Mesodermal cell (in vitro differentiated cells): Measurements from ENCODE around the gene TSPAN7.

Experiments used
- H3K27ac ChIP-seq: 2 replicates; pipeline ENCODE4 v1.7.0; 2013; ENCODE audit warnings: mild to moderate bottlenecking, low read depth, low read length, moderate library complexity; ENCODE audit not compliant: severe bottlenecking
- H3K36me3 ChIP-seq: 2 replicates; pipeline ENCODE4 v1.7.1; 2013; ENCODE audit warnings: mild to moderate bottlenecking, low read length, moderate library complexity; ENCODE audit not compliant: control insufficient read depth, insufficient read depth
- H3K4me1 ChIP-seq: one replicate; pipeline ENCODE4 v1.7.1; 2013; ENCODE audit warnings: mild to moderate bottlenecking, low read length; ENCODE audit not compliant: insufficient read depth, control insufficient read depth, poor library complexity, severe bottlenecking
- H3K4me3 ChIP-seq: 2 replicates; pipeline ENCODE4 v1.7.0; 2013; ENCODE audit warnings: low read length, control low read depth, mild to moderate bottlenecking; ENCODE audit not compliant: insufficient read depth, poor library complexity, severe bottlenecking; ENCODE audit errors: extremely low read depth
- H3K9me3 ChIP-seq: 2 replicates; pipeline ENCODE4 v1.7.1; 2013; ENCODE audit warnings: mild to moderate bottlenecking, low read length, moderate library complexity; ENCODE audit not compliant: control insufficient read depth
- WGBS, 2 experiments: methylation state at CpG; one replicate each; pipeline ENCODE4 v1.1.5; 2013; ENCODE audit warnings: missing lambda C conversion rate in 2 of 2; ENCODE audit not compliant: insufficient coverage in 2 of 2; 5-methylcytosine and 5-hydroxymethylcytosine counted together

The TSPAN7 gene

DNA sequence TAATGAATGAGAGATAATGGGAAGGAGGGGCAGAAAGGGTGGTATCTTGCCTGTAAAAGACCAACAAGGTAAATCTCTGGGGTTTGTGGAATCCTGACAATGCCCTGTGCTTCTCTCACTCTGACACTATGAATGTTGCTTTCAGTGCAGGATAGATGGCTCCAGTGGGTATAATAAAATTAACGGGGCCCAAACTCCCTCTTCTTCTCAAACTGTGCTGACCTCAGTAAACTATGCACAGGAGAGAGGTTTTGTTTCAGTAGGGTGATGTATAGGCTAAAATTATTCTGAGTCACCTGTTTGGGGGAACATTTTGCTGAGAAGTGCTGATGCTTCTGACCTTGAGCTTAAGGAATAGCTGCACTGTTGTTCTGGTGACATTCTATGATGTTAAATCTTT is 82.6 kb downstream of the TSPAN7 start:
- H3K4me1 ChIP-seq: no peaks in the 10 kb centered on the region
- no peaks in the 10 kb centered on the region for H3K9me3 ChIP-seq
- H3K27ac ChIP-seq: no peak overlapping the region
- no peak overlapping the region for H3K4me3 ChIP-seq
- H3K36me3 ChIP-seq: no peaks in the 10 kb centered on the region
- no CpG with 5 or more reads among the region's 1 CpG for WGBS, 2 experiments

GRCh38 chrX:38646129-38646528 is 84.8 kb downstream of the TSPAN7 start:
- H3K36me3 ChIP-seq: no peaks in the 10 kb centered on the region
- no peak overlapping the region for H3K4me3 ChIP-seq
- no peaks in the 10 kb centered on the region for H3K9me3 ChIP-seq
- H3K4me1 ChIP-seq: no peaks in the 10 kb centered on the region
- no peak overlapping the region for H3K27ac ChIP-seq
- WGBS, 2 experiments: 80 to 100% methylated on average over 1 of the region's 2 CpGs

DNA sequence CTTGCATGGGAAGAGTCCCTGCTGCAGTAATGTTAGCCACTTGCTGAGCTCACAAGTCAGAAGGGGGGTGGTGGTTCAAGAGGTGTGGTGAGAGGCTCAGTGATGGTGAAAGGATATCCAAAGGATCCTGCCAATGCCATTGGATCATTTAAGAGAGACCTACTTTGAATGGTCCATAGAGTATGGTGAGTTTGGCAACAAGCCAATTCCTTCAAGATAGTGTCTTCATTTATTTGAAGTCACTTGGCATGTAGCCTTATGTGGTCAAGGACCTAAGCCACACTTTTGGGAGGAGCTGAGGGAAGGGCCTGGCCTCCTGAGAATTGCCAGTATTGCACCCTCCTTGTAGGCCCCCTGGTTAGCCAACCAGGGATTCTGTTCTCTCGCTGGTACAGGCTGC is 87.9 kb downstream of the TSPAN7 start:
- no peaks in the 10 kb centered on the region for H3K36me3 ChIP-seq
- 100% methylated on average over 1 of the region's 1 CpG; no CpG with 5 or more reads in 1 of the 2 experiments for WGBS, 2 experiments
- no peak overlapping the region for H3K4me3 ChIP-seq
- H3K4me1 ChIP-seq: no peaks in the 10 kb centered on the region
- H3K27ac ChIP-seq: no peak overlapping the region
- H3K9me3 ChIP-seq: no peaks in the 10 kb centered on the region

GRCh38 chrX:38649674-38650647 is 88.6 kb downstream of the TSPAN7 start:
- Histone ChIP-seq H3K4me3 (no peak overlapping the region), H3K9me3 (no peaks in the 10 kb centered on the region), H3K4me1 (no peaks in the 10 kb centered on the region), H3K27ac (no peak overlapping the region), H3K36me3 (no peaks in the 10 kb centered on the region)
- no CpG with 5 or more reads among the region's 6 CpGs for WGBS, 2 experiments

- Histone ChIP-seq H3K9me3 (no peaks in the 10 kb centered on the region), H3K36me3 (no peaks in the 10 kb centered on the region), H3K27ac (no peak overlapping the region), H3K4me3 (no peak overlapping the region), H3K4me1 (no peaks in the 10 kb centered on the region)
- 100% methylated on average over 1 of the region's 2 CpGs; no CpG with 5 or more reads in 1 of the 2 experiments for WGBS, 2 experiments
These were observed 90.6 kb downstream of the TSPAN7 start for GRCh38 chrX:38651625-38652601.

GRCh38 chrX:38652934-38653442 is 91.6 kb downstream of the TSPAN7 start:
- no peak overlapping the region for H3K4me3 ChIP-seq
- H3K9me3 ChIP-seq: no peaks in the 10 kb centered on the region
- H3K4me1 ChIP-seq: no peaks in the 10 kb centered on the region
- H3K27ac ChIP-seq: no peak overlapping the region
- WGBS, 2 experiments: 82 to 95% methylated on average over 4 to 5 of the region's 13 CpGs
- no peaks in the 10 kb centered on the region for H3K36me3 ChIP-seq

GRCh38 chrX:38654302-38654701 is 93.0 kb downstream of the TSPAN7 start:
- H3K9me3 ChIP-seq: no peaks in the 10 kb centered on the region
- H3K4me3 ChIP-seq: no peak overlapping the region
- no peak overlapping the region for H3K27ac ChIP-seq
- H3K4me1 ChIP-seq: no peaks in the 10 kb centered on the region
- no CpG with 5 or more reads among the region's 1 CpG for WGBS, 2 experiments
- H3K36me3 ChIP-seq: no peaks in the 10 kb centered on the region

DNA sequence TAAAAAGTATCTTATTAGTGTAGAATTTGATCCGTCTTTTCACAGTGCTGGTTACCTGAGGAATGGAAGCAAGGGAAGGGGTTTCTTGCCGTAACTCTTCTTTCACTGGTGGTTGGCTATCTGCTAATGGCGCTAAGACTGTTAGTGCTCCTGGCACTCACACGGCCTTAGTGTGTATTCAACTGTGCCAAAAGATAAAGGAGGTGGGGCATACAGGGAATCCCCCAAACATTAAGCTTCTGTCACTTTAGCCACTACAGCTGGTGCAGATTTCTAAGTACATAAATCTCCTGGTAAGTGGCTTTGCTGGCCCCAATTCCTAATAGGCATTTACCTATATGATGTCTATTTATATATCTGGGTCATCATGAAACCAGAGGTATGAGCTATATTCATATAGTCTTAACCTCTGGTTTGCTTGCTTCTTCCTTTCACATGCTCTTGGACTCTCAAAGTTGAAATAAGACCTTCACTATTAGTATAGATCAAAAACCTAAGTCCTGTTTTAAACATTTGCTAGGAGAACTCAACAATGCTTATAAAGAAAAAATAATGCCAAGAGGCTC is 95.1 kb downstream of the TSPAN7 start:
- Histone ChIP-seq H3K9me3 (no peaks in the 10 kb centered on the region), H3K4me1 (no peaks in the 10 kb centered on the region)
- WGBS, 2 experiments: 89 to 100% methylated on average over 2 to 3 of the region's 4 CpGs

DNA sequence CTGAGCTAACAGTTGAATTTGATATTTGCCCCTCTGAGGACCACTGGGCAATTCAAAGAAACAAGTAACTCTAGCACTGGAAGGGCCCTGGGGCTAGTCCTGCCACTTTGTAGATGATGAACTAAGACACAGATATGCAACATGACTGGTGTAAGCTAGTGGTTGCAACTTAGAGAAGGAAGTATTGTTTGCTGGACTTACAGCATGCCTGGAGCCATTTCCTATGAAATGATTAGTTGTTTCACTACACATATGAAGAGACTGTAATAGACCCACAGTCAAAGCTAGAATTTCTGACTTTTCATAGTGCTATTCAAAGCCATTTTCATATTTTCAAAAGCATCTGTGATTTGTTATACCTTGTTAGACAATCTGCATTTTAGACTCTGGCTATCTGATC is 96.2 kb downstream of the TSPAN7 start:
- no peak overlapping the region for H3K27ac ChIP-seq
- no peaks in the 10 kb centered on the region for H3K9me3 ChIP-seq
- no peaks in the 10 kb centered on the region for H3K4me1 ChIP-seq
- H3K4me3 ChIP-seq: no peak overlapping the region
- H3K36me3 ChIP-seq: no peaks in the 10 kb centered on the region

More for the DNA sequence above, 95.1 kb downstream of the TSPAN7 start:
- no peaks in the 10 kb centered on the region for H3K36me3 ChIP-seq
- no peak overlapping the region for H3K4me3 ChIP-seq
- H3K27ac ChIP-seq: no peak overlapping the region

DNA sequence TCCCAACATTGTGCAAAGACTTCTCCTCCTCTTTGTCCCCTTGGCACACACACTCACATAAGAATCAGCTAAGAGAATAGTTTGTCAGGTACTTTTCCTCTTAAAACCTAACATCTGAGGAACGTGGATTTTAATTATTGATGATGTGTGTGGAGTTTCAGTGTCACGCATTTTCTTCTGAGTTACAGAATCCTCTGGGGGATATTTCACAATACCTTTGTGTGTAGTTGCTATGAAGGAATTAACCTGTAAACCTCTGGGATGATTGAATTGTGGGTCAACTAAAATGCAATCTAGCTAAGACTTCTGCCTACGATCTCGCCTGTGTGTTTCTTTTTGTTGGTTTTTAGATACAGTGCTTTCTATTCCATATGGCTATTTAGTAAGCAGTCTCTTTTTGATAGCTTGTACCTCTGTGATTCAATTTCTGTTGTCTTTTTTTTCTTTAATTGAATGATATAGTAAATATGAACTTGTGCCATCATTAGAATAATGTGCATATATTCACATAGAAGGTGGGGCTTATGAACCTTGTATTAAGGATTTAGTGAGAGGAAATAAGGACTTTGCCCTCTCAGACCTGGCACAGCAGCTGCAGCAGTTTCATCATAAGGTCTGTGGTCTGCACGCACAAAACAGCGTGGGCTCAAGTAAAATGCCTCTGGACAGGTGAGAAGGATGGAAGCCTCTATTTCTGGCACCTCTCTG is 99.2 kb downstream of the TSPAN7 start:
- Histone ChIP-seq H3K27ac (no peak overlapping the region), H3K36me3 (no peaks in the 10 kb centered on the region), H3K9me3 (no peaks in the 10 kb centered on the region), H3K4me1 (no peaks in the 10 kb centered on the region), H3K4me3 (no peak overlapping the region)
- 80% methylated on average over 1 of the region's 6 CpGs; no CpG with 5 or more reads in 1 of the 2 experiments for WGBS, 2 experiments
